Measurements from ENCODE around the gene SERPIND1.

DNA sequence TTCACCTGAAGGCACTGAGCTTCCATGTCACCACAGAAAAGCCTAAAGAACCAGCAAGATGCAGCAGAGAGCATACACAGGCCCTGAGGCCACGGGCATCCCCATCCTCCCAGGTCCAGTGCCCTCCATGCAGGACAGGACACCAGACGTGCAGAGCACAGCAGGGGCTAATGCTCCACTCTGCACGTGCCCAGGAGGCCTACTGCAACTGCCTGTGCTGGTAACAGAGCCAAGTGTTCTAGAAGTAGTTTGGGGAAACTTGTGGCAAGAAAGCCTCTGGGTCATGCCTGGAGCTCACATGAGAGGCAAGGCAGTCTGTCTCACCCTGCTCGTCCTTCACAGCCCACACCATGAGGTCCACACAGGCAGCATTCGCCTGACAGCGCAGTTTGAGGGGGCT, 30.7 kb downstream of the SERPIND1 start:
- TF ChIP-seq, protein P1, sequence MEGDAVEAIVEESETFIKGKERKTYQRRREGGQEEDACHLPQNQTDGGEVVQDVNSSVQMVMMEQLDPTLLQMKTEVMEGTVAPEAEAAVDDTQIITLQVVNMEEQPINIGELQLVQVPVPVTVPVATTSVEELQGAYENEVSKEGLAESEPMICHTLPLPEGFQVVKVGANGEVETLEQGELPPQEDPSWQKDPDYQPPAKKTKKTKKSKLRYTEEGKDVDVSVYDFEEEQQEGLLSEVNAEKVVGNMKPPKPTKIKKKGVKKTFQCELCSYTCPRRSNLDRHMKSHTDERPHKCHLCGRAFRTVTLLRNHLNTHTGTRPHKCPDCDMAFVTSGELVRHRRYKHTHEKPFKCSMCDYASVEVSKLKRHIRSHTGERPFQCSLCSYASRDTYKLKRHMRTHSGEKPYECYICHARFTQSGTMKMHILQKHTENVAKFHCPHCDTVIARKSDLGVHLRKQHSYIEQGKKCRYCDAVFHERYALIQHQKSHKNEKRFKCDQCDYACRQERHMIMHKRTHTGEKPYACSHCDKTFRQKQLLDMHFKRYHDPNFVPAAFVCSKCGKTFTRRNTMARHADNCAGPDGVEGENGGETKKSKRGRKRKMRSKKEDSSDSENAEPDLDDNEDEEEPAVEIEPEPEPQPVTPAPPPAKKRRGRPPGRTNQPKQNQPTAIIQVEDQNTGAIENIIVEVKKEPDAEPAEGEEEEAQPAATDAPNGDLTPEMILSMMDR (IDR thresholded peaks at IDR 0.05) = no peak
- TF ChIP-seq POLR2A (IDR thresholded peaks at IDR 0.05) = no peak
